Mesenteric fat pad (tissue), 1 donor: ENCODE results near the gene SCNN1G. TPM values are rescaled to one million over a fixed set of nuclear protein-coding genes. Genes with fewer than 3 reads are reported as not detected.
"Not testable (repeated sequence)": the region's sequence is repeated elsewhere in the genome, so short reads cannot be mapped to it uniquely, and the experiment has no call there.

Source experiments
- DNase-seq: peaks from one replicate; pipeline ENCODE4 v3.0.0-alpha.2; 2020; ENCODE audit warnings: low spot score
- total RNA-seq: library from RNA; stranded (reverse); fragmentation: NEBNext Ultra II Directional; extraction: Animal tissue kit (Norgen Biotek cat#: 25700); gene quantifications from one replicate; pipeline ENCODE4 v1.2.1, GENCODE V29; 2021
- donor health status: DM: yes; HTN: yes; CAD: no.

SCNN1G gene
- total RNA-seq, 1 donor from 2014 or later: not detected

DNA sequence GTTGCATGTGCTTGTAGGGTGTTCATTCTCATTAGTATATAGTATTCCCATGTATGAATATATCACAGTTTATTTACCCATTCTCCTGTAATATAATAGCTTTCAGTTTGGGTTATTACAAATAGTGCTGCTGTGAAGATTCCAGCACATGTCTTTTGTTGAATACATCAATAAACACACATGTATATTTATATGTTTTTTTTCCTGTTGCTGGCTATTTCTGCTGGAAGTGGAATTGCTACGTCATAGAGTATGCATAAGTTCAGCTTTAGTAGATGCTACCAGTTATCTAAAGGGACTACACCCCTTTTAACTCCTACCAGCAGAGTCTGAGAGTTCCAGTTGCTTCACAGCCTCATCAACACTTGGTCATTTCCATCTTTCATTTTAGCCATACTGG lies 67.3 kb downstream of the SCNN1G start:
- no peak for DNase-seq

DNA sequence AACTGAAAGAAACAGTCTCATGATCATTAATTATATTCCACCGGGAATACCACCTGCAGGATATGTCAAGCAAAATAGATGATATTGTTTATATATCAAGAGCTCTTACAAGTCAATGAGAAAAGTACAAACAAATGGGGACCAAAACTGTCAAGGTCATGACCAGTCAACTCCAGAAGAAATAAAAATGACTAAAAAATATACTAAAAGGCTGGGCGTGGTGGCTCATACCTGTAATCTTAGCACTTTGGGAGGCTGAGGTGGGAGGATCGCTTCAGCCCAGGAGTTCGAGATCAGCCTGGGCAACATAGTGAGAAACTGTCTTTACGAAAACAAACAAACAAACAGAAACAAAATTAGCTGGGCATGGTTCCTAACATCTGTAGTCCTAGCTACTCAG lies 69.8 kb downstream of the SCNN1G start:
- DNase-seq: no peak

DNA sequence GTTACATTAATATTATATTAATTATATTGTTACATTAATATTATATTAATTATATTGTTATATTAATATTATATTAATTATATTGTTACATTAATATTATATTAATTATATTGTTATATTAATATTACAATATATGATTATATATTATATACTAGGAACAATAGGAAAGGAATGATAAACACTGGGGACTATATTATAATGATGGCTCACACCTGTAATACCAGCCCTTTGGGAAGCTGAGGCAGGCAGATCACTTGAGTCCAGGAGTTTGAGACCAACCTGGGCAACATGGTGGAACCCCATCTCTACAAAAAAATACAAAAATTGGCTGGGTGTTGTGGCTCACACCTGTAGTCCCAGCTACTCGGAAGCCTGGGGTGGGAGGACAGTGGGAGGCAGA lies 71.1 kb downstream of the SCNN1G start:
- DNase-seq: not testable (repeated sequence)

DNA sequence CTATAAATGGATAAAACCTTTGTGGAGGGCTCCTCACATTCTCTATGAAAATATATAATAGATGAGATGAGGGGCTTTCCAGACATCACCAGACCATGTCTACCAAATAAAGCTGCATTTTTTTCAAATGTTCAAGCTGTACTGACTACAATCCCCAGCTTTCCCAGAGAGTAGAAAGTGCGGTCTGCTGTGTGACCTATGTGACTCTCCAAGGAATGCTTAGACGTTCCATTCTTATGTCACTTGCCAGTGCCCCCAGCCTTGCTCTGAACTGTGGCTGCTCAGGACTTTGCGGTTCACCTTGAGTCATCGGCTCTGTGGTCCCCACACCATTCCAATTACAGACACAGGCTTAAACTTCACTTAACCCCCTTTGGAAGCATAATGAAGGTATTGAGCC lies 71.8 kb downstream of the SCNN1G start:
- no peak for DNase-seq

DNA sequence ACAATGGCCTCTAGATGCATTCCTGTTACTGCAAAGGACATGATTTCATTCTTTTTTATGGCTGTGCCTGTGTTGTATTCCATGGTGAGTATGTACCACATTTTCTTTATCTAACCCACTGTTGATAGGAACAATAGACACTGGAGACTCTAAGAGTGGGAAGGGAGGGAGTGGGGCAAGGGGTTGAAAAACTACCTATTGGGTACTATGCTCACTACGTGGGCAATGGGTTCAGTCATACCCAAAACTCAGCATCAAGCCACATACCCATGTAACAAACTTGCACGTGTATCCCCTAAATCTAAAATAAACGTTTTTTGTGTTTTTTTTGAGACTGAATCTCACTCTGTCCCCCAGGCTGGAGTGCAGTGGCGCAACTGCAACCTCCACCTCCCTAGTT lies 72.5 kb downstream of the SCNN1G start:
- no peak for DNase-seq

DNA sequence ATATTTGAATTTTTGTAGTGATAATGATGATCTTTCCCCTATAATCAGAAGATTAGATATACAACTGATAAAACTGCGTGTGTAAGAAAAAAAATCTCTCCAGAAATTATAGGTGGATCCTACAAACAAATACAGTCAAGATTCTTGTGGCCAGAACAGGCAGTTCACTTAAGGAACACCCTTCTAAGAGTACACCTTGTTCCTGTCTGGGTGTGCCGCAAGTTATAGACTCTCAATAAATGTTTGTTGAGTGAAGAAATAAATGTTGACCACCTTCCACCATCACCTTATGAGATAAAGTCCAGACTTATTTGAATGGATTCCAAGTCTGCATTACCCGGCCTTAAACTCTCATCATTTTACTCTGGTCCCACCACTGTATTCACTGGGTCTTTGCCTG lies 73.9 kb downstream of the SCNN1G start:
- no peak for DNase-seq

DNA sequence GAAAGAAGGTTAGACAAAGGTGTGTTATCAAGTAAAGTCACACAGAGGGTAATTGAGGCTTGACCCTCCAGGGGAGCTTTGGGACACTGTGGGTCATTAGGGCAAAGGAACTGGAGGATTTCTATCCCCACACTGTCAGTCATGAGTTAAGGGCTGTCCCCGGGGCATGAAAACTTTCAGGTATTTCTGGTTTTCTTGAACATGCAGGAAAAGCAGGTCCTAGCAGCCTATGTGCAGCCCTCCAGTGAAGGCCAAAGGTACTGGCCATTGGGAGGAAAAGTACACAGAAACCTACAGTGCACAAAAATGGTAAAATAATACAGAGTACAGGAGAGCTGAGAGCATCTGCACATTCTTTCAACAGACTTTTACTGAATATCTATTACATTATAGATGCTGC lies 75.1 kb downstream of the SCNN1G start:
- no peak for DNase-seq

DNA sequence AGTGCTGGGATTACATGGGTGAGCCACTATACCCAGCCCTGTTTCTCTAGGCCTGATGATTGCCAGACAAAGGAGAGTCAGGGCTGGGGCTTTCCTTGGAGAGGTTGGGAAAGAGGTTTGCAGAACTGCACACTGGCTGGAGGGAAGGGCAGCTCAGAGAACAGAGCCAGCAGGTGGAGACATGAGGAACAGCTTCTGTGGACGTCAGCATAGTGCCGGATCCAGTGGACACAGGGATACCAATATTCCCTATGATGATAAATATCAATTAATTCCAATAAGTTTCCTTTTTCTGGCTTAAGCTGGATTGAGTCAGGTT lies 76.3 kb downstream of the SCNN1G start:
- no peak for DNase-seq

Other genes with a start within 250 kb of the SCNN1G start
- gene USP31, start 33.3 kb upstream of the SCNN1G start, total RNA-seq: 15.4 TPM
- 4.4 TPM for gene SCNN1B, start 119.6 kb downstream of the SCNN1G start, total RNA-seq